HepG2 (cell line): ENCODE measurements around the gene CCDC142. TPM values are rescaled to one million over a fixed set of nuclear protein-coding genes. Genes with fewer than 3 reads are reported as not detected.

ENCODE experiments used
- ATM ChIP-seq: fragments of 450-650 bp; IDR thresholded peaks from 2 replicates; pipeline ENCODE4 v1.7.1; 2017; ENCODE audit warnings: mild to moderate bottlenecking, borderline replicate concordance
- FOSL2 ChIP-seq: sonication (generic); formaldehyde crosslinking; IDR thresholded peaks from 2 replicates; pipeline ENCODE4 v1.4.0; 2020; ENCODE audit warnings: missing genetic modification reagents
- MTA1 ChIP-seq: sonication (generic); formaldehyde crosslinking; IDR thresholded peaks from 2 replicates; pipeline ENCODE4 v1.4.0; 2020; ENCODE audit warnings: missing genetic modification reagents, mild to moderate bottlenecking, borderline replicate concordance
- PITX1 ChIP-seq: sonication (generic); formaldehyde crosslinking; IDR thresholded peaks from 2 replicates; pipeline ENCODE4 v1.5.1; 2020; ENCODE audit warnings: mild to moderate bottlenecking, missing genetic modification reagents
- RFXANK ChIP-seq: IDR thresholded peaks from 2 replicates; pipeline ENCODE4 v1.6.1; 2016
- SP4 ChIP-seq: sonication (generic); formaldehyde crosslinking; IDR thresholded peaks from 2 replicates; pipeline ENCODE4 v1.8.1; 2023; ENCODE audit warnings: mild to moderate bottlenecking, missing genetic modification reagents
- ZNF441 ChIP-seq: sonication (generic); formaldehyde crosslinking; IDR thresholded peaks from 2 replicates; pipeline ENCODE4 v1.7.0; 2021; ENCODE audit warnings: missing genetic modification reagents, borderline replicate concordance
- ZNF598 ChIP-seq: sonication (generic); formaldehyde crosslinking; IDR thresholded peaks from 2 replicates; pipeline ENCODE4 v1.5.1; 2020; ENCODE audit warnings: mild to moderate bottlenecking, missing genetic modification reagents, borderline replicate concordance
- ZNF839 ChIP-seq: sonication (generic); formaldehyde crosslinking; IDR thresholded peaks from 2 replicates; pipeline ENCODE4 v1.4.0; 2020; ENCODE audit warnings: missing genetic modification reagents, mild to moderate bottlenecking, borderline replicate concordance
- ZSCAN9 ChIP-seq: IDR thresholded peaks from 2 replicates; pipeline ENCODE4 v1.6.1; 2016; ENCODE audit warnings: borderline replicate concordance
- polyA plus RNA-seq, 8 experiments: library from polyadenylated mRNA; depleted of rRNA in 3 of 8; stranded (reverse) in 7 of 8; unstranded in 1 of 8; fragments of >200 nt; fragmentation: Illumina TruSeq in 4 of 8; extraction: Trizol in 4 of 8; gene quantifications; 2 replicates each; pipeline versions ENCODE4 v1.2.1 to v1.2.3, GENCODE V29; 2011 to 2016; ENCODE audit warnings: low read depth in 4 of 8, missing spikeins in 1 of 8, mixed read lengths in 1 of 8; ENCODE audit not compliant: insufficient read depth in 1 of 8
- total RNA-seq, 5 experiments: library from RNA; depleted of rRNA; stranded (reverse); fragments of >200 nt; fragmentation: Illumina TruSeq; extraction: Trizol; gene quantifications; 2 replicates each; pipeline ENCODE4 v1.2.3, GENCODE V29; 2016; ENCODE audit warnings: low read depth in 1 of 5
- TF ChIP-seq, protein P1 (sequence below): sonication (generic); formaldehyde crosslinking; IDR thresholded peaks from 2 replicates; pipeline ENCODE4 v1.8.1; 2023; ENCODE audit warnings: mild to moderate bottlenecking, missing genetic modification reagents, borderline replicate concordance
- TF ChIP-seq, protein P2 (sequence below): sonication (generic); formaldehyde crosslinking; IDR thresholded peaks from 2 replicates; pipeline ENCODE4 v1.4.0; 2020; ENCODE audit warnings: mild to moderate bottlenecking, missing genetic modification reagents
- TF ChIP-seq, protein P3 (sequence below): sonication (generic); formaldehyde crosslinking; IDR thresholded peaks from 2 replicates; pipeline ENCODE4 v1.9.0; 2021; ENCODE audit warnings: missing genetic modification reagents, borderline replicate concordance
- TF ChIP-seq, protein P4 (sequence below): sonication (generic); formaldehyde crosslinking; IDR thresholded peaks from 2 replicates; pipeline ENCODE4 v1.4.0; 2020; ENCODE audit warnings: low read depth, missing genetic modification reagents
- TF ChIP-seq, protein P5 (sequence below): sonication (generic); formaldehyde crosslinking; IDR thresholded peaks from 2 replicates; pipeline ENCODE4 v1.4.0; 2020; ENCODE audit warnings: mild to moderate bottlenecking, missing genetic modification reagents
- TF ChIP-seq, protein P6 (sequence below): sonication (generic); formaldehyde crosslinking; IDR thresholded peaks from 2 replicates; pipeline ENCODE4 v1.5.0; 2020; ENCODE audit warnings: mild to moderate bottlenecking, low read depth, missing genetic modification reagents, borderline replicate concordance

CCDC142 gene
- total and polyA plus RNA-seq, 2 of the 13 experiments (the other 11 are each of a cell fraction or from before 2014, with no cell fraction given), result 14.7 to 30.4 TPM

DNA sequence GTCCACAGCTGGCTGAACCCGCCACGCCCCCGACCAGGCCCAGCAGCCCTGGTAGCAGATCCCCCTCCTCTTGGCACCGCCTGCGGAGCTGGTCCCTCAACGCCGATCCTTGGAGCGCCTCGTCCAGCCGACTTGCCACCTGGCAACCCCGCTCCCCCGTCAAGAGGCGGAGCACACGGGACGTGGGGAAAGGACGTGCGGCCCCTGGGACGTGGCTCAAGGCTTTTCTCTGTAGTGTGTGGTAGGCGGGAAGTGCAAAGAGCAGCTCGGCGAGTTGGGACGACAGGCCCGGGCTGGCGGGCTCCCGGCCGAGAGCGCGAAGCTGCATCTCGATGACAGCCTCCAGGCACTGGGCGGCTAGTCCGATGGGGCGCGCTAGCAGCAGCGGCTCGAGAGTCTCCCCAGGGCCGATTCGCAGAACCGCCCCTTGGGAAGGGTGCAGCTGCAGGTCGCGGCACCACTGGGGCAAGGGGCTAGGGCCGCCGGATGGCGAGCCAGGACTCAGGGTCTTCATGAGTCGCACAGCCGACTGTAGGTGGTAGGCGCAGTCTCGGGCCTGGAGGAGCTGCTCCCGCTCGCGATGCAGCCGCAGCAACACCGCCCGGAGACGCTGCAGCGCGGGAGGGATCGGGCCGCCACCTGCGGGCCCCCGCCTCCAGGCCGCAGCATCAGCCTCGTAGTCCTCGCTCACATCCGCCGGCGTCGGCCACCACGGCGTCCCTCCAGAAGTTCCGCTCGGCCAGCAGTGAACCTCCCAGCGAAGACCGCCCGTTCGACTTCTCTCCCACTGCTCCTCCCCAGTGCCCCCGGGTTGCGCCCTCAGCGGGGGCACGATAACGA is 617 bp downstream of the CCDC142 start (continued):
- TF ChIP-seq, protein P1, sequence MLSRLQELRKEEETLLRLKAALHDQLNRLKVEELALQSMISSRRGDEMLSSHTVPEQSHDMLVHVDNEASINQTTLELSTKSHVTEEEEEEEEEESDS (CRISPR knock-in tag), result no peak
- TF ChIP-seq, protein P2, sequence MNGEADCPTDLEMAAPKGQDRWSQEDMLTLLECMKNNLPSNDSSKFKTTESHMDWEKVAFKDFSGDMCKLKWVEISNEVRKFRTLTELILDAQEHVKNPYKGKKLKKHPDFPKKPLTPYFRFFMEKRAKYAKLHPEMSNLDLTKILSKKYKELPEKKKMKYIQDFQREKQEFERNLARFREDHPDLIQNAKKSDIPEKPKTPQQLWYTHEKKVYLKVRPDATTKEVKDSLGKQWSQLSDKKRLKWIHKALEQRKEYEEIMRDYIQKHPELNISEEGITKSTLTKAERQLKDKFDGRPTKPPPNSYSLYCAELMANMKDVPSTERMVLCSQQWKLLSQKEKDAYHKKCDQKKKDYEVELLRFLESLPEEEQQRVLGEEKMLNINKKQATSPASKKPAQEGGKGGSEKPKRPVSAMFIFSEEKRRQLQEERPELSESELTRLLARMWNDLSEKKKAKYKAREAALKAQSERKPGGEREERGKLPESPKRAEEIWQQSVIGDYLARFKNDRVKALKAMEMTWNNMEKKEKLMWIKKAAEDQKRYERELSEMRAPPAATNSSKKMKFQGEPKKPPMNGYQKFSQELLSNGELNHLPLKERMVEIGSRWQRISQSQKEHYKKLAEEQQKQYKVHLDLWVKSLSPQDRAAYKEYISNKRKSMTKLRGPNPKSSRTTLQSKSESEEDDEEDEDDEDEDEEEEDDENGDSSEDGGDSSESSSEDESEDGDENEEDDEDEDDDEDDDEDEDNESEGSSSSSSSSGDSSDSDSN, result peak; percentile 97; the same call in 1 of the 2 replicates
- TF ChIP-seq, protein P3, sequence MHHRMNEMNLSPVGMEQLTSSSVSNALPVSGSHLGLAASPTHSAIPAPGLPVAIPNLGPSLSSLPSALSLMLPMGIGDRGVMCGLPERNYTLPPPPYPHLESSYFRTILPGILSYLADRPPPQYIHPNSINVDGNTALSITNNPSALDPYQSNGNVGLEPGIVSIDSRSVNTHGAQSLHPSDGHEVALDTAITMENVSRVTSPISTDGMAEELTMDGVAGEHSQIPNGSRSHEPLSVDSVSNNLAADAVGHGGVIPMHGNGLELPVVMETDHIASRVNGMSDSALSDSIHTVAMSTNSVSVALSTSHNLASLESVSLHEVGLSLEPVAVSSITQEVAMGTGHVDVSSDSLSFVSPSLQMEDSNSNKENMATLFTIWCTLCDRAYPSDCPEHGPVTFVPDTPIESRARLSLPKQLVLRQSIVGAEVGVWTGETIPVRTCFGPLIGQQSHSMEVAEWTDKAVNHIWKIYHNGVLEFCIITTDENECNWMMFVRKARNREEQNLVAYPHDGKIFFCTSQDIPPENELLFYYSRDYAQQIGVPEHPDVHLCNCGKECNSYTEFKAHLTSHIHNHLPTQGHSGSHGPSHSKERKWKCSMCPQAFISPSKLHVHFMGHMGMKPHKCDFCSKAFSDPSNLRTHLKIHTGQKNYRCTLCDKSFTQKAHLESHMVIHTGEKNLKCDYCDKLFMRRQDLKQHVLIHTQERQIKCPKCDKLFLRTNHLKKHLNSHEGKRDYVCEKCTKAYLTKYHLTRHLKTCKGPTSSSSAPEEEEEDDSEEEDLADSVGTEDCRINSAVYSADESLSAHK (CRISPR knock-in tag), result 0 out of 2 replicates have a peak, but pooled peaks have one; percentile 15
- no peak for TF ChIP-seq ZNF441 (CRISPR knock-in tag)
- TF ChIP-seq SP4 (CRISPR knock-in tag), result no peak
- TF ChIP-seq ZSCAN9, result no peak
- no peak for TF ChIP-seq FOSL2 (CRISPR knock-in tag)
- TF ChIP-seq ZNF839, result no peak; the same call in 1 of the 2 replicates
- TF ChIP-seq RFXANK (CRISPR knock-in tag), result no peak
- no peak for TF ChIP-seq ATM
- TF ChIP-seq ZNF598 (CRISPR knock-in tag), result peak; percentile 75
- TF ChIP-seq, protein P4, sequence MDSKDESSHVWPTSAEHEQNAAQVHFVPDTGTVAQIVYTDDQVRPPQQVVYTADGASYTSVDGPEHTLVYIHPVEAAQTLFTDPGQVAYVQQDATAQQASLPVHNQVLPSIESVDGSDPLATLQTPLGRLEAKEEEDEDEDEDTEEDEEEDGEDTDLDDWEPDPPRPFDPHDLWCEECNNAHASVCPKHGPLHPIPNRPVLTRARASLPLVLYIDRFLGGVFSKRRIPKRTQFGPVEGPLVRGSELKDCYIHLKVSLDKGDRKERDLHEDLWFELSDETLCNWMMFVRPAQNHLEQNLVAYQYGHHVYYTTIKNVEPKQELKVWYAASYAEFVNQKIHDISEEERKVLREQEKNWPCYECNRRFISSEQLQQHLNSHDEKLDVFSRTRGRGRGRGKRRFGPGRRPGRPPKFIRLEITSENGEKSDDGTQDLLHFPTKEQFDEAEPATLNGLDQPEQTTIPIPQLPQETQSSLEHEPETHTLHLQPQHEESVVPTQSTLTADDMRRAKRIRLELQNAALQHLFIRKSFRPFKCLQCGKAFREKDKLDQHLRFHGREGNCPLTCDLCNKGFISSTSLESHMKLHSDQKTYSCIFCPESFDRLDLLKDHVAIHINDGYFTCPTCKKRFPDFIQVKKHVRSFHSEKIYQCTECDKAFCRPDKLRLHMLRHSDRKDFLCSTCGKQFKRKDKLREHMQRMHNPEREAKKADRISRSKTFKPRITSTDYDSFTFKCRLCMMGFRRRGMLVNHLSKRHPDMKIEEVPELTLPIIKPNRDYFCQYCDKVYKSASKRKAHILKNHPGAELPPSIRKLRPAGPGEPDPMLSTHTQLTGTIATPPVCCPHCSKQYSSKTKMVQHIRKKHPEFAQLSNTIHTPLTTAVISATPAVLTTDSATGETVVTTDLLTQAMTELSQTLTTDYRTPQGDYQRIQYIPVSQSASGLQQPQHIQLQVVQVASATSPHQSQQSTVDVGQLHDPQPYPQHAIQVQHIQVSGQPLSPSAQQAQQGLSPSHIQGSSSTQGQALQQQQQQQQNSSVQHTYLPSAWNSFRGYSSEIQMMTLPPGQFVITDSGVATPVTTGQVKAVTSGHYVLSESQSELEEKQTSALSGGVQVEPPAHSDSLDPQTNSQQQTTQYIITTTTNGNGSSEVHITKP (CRISPR knock-in tag), result no peak
- TF ChIP-seq, protein P5, sequence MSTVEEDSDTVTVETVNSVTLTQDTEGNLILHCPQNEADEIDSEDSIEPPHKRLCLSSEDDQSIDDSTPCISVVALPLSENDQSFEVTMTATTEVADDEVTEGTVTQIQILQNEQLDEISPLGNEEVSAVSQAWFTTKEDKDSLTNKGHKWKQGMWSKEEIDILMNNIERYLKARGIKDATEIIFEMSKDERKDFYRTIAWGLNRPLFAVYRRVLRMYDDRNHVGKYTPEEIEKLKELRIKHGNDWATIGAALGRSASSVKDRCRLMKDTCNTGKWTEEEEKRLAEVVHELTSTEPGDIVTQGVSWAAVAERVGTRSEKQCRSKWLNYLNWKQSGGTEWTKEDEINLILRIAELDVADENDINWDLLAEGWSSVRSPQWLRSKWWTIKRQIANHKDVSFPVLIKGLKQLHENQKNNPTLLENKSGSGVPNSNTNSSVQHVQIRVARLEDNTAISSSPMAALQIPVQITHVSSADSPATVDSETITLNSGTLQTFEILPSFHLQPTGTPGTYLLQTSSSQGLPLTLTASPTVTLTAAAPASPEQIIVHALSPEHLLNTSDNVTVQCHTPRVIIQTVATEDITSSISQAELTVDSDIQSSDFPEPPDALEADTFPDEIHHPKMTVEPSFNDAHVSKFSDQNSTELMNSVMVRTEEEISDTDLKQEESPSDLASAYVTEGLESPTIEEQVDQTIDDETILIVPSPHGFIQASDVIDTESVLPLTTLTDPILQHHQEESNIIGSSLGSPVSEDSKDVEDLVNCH, result no peak; the same call in 1 of the 2 replicates
- TF ChIP-seq, protein P6, sequence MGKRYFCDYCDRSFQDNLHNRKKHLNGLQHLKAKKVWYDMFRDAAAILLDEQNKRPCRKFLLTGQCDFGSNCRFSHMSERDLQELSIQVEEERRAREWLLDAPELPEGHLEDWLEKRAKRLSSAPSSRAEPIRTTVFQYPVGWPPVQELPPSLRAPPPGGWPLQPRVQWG (CRISPR knock-in tag), result no peak
- no peak; the same call in none of the 2 replicates for TF ChIP-seq PITX1 (CRISPR knock-in tag)
- TF ChIP-seq MTA1, result no peak; the same call in 1 of the 2 replicates
